K562 (cell line): ENCODE measurements around the gene LRRC75A. TPM values are rescaled to one million over a fixed set of nuclear protein-coding genes. Genes with fewer than 3 reads are reported as not detected.

ENCODE experiments used
- CBFA2T3 ChIP-seq: fragments of 450-650 bp; IDR thresholded peaks from 2 replicates; pipeline ENCODE4 v1.6.1; 2017
- CREM ChIP-seq: IDR thresholded peaks from 2 replicates; pipeline ENCODE4 v1.6.1; 2014; ENCODE audit warnings: antibody characterized with exemption, low read depth
- ELK3 ChIP-seq: fragments of 450-650 bp; formaldehyde crosslinking; IDR thresholded peaks from 2 replicates; pipeline ENCODE4 v1.4.0; 2020; ENCODE audit warnings: mild to moderate bottlenecking
- EP300 ChIP-seq: IDR thresholded peaks from 2 replicates; pipeline ENCODE4 v1.6.1; 2012; ENCODE audit warnings: low read length, improper control_type of control experiment
- FOXK1 ChIP-seq: sonication (generic); formaldehyde crosslinking; IDR thresholded peaks from 2 replicates; pipeline ENCODE4 v1.8.0; 2022; ENCODE audit warnings: missing genetic modification reagents, mild to moderate bottlenecking, borderline replicate concordance
- HNRNPUL1 ChIP-seq: fragments of 200-400 bp; formaldehyde crosslinking; IDR thresholded peaks from 2 replicates; pipeline ENCODE4 v1.6.1; 2017; ENCODE audit warnings: low read length
- LEF1 ChIP-seq: fragments of 450-650 bp; IDR thresholded peaks from 2 replicates; pipeline ENCODE4 v1.6.1; 2016; ENCODE audit warnings: mild to moderate bottlenecking
- NCOR1 ChIP-seq: fragments of 450-650 bp; IDR thresholded peaks from 2 replicates; pipeline ENCODE4 v1.6.1; 2016; ENCODE audit warnings: mild to moderate bottlenecking, moderate library complexity
- POLR2AphosphoS5 ChIP-seq: IDR thresholded peaks from 2 replicates; pipeline ENCODE4 v1.6.1; 2011; ENCODE audit warnings: mild to moderate bottlenecking, low read depth, low read length, moderate library complexity; ENCODE audit not compliant: control insufficient read depth, insufficient read depth
- RCOR1 ChIP-seq, 2 experiments: IDR thresholded peaks; 2 replicates each; pipeline ENCODE4 v1.6.1; 2012; ENCODE audit warnings: low read depth in 2 of 2, low read length in 2 of 2, borderline replicate concordance in 1 of 2, improper control_type of control experiment in 1 of 2
- SIRT6 ChIP-seq: IDR thresholded peaks from one replicate; pipeline ENCODE4 v1.6.1; 2012; ENCODE audit warnings: low read depth, mild to moderate bottlenecking, control low read depth, inconsistent platforms, low read length, moderate library complexity
- ZBTB40 ChIP-seq, 2 experiments: fragments of 450-650 bp in 1 of 2; sonication (generic) in 1 of 2; formaldehyde crosslinking in 1 of 2; IDR thresholded peaks; 2 replicates each; pipeline versions ENCODE4 v1.7.1 to v1.9.0; 2016 to 2022; ENCODE audit warnings: inconsistent platforms in 1 of 2, mild to moderate bottlenecking in 1 of 2, missing genetic modification reagents in 1 of 2
- ZFP36 ChIP-seq: fragments of 150-350 bp; IDR thresholded peaks from 2 replicates; pipeline ENCODE4 v1.6.1; 2018; ENCODE audit warnings: low read length, low read depth; ENCODE audit not compliant: partially characterized antibody
- ZNF408 ChIP-seq: fragments of 250-450 bp; sonication (Bioruptor Pico); IDR thresholded peaks from 2 replicates; pipeline ENCODE4 v1.4.0; 2020; ENCODE audit warnings: low read depth, mild to moderate bottlenecking, moderate library complexity
- polyA plus RNA-seq, 8 experiments: library from polyadenylated mRNA; depleted of rRNA in 4 of 8; stranded (reverse) in 5 of 8; unstranded in 3 of 8; fragments of >200 nt; fragmentation: Nextera tagmentation in 2 of 8; fragmentation: Illumina TruSeq in 1 of 8; extraction: Ambion mirVana in 2 of 8; extraction: Trizol in 1 of 8; gene quantifications; 2 replicates each; pipeline versions ENCODE4 v1.2.1 to v1.2.3, GENCODE V29; 2011 to 2014; ENCODE audit warnings: inconsistent platforms in 1 of 8, missing spikeins in 1 of 8
- total RNA-seq, 7 experiments: library from RNA; depleted of rRNA in 6 of 7; stranded (reverse); fragments of >200 nt in 6 of 7; fragmentation: Illumina TruSeq in 2 of 7; extraction: Trizol in 2 of 7; gene quantifications; 2 replicates each; pipeline versions ENCODE4 v1.2.1 to v1.2.3, GENCODE V29; 2011 to 2021; ENCODE audit warnings: low replicate concordance in 1 of 7
- TF ChIP-seq, protein P1 (sequence below): fragments of 450-650 bp; IDR thresholded peaks from 2 replicates; pipeline ENCODE4 v1.6.1; 2016

Gene LRRC75A
- total and polyA plus RNA-seq, 9 of the 15 experiments (the other 6 are each of a cell fraction or from before 2014, with no cell fraction given) = 0.04 to 0.34 (median 0.08) TPM; not detected in 5

DNA sequence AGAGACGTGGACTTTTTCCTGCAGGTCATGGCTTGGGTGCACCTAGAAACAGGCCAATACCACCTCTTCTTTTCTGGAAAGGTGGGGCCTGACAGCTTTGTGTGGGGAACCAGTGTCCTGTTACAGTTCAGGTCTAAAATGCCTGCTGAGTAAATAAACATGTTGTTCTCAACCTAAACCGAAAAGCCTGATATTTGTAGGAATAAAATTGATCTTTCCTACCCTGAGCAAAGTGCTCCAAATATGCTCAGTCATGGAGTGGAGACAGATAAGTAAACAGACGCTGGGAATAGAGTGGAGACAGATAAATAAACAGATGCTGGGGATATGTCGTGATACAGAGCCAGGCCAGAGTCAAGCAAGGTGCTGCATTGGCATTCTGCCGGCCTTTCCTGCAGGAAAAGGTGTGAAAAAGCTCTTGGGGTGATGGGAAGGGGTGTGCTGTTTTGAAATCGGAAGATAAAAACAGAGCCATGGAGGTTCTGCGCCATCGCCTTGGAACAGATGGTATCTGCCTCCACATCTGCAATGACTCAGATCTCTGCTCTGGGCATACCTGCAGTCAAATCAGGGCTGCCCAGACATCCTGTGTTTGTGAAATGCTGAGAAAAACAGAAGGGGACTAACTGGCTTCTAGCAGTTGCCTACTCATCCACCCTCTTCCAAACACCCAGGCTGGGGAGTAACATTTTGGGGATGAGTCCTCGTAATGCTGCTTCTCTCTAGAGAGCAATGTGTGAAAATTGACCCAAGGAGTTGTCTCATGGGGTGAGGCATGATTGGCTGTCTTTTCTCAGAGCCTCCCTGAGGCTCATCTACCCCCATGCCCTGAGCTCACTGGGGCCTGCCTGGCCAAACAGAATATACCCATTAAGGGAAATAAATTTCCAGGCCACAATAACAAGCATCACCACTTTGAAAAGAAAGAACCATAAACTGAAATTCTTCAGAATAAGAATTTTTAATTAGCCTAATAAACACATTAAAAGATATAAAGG is 93.4 kb downstream of the LRRC75A start (continued):
- TF ChIP-seq RCOR1 (IDR thresholded peaks at IDR 0.05; ENCODE audit: borderline replicate concordance in 1 of 2, low read depth in 2 of 2, low read length in 2 of 2) = peak; percentile 19 to 92; a peak in 2 of 4 replicates
- TF ChIP-seq SIRT6 = no peak
- TF ChIP-seq ELK3 = no peak
- TF ChIP-seq NCOR1 = peak; percentile 70
- peak; percentile 80 for TF ChIP-seq EP300
- TF ChIP-seq ZFP36 = peak; percentile 11
- TF ChIP-seq POLR2AphosphoS5 = peak; percentile 72
- TF ChIP-seq ZBTB40 (IDR thresholded peaks at IDR 0.05) = 0 out of 2 replicates have a peak, but pooled peaks have one; percentile 11
- no peak for TF ChIP-seq ZBTB40 (CRISPR knock-in tag; IDR thresholded peaks at IDR 0.05)
- TF ChIP-seq HNRNPUL1 = no peak
- TF ChIP-seq LEF1 = no peak
- TF ChIP-seq, protein P1, sequence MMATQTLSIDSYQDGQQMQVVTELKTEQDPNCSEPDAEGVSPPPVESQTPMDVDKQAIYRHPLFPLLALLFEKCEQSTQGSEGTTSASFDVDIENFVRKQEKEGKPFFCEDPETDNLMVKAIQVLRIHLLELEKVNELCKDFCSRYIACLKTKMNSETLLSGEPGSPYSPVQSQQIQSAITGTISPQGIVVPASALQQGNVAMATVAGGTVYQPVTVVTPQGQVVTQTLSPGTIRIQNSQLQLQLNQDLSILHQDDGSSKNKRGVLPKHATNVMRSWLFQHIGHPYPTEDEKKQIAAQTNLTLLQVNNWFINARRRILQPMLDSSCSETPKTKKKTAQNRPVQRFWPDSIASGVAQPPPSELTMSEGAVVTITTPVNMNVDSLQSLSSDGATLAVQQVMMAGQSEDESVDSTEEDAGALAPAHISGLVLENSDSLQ = no peak
- TF ChIP-seq FOXK1 (CRISPR knock-in tag) = no peak
- TF ChIP-seq CBFA2T3 = peak; percentile 86
- peak; percentile 31; the same call in 1 of the 2 replicates for TF ChIP-seq CREM
- no peak for TF ChIP-seq ZNF408 (CRISPR knock-in tag)
